Naive thymus-derived CD4-positive, alpha-beta T cell (primary cell): ENCODE results near the gene MCOLN2. TPM values are rescaled to one million over a fixed set of nuclear protein-coding genes. Genes with fewer than 3 reads are reported as not detected.
"Not testable (repeated sequence)": the region's sequence is repeated elsewhere in the genome, so short reads cannot be mapped to it uniquely, and the experiment has no call there.

Experiments
- ATAC-seq: fragments of 150-1000 bp; cut with Tn5 transposase; 2 replicates; pipeline ENCODE4 v1.10.0; 2021; ENCODE audit warnings: mild to moderate bottlenecking, moderate library complexity
- CTCF ChIA-PET: fragments of 350-600 bp; sonication (Branson Sonifier 250); formaldehyde crosslinking; loops from one replicate; lab custom pipeline; 2021; ENCODE audit warnings: antibody characterized with exemption; lab: Charles Lee
- POLR2A ChIA-PET: fragments of 350-600 bp; sonication (Branson Sonifier 250); formaldehyde crosslinking; loops from one replicate; lab custom pipeline; 2021; ENCODE audit warnings: antibody characterized with exemption, inconsistent platforms; lab: Charles Lee
- DNase-seq, 9 donors: peaks; one replicate each; pipeline versions ENCODE4 v3.0.0 to v3.0.0-alpha.2; 2020 to 2022; ENCODE audit warnings: mixed read lengths in 1 of 9
- H3K27ac ChIP-seq: one replicate; pipeline ENCODE4 v1.7.0; 2013; ENCODE audit warnings: mild to moderate bottlenecking, low read depth, low read length, moderate library complexity
- H3K27me3 ChIP-seq, 2 donors: one replicate each; pipeline ENCODE4 v1.7.0; 2013; ENCODE audit warnings: low read length in 2 of 2, mild to moderate bottlenecking in 2 of 2, moderate library complexity in 2 of 2; ENCODE audit not compliant: control insufficient read depth in 2 of 2, insufficient read depth in 2 of 2
- H3K36me3 ChIP-seq, 3 experiments: 1 replicate in 2 of 3; 2 replicates in 1 of 3; pipeline ENCODE4 v1.7.0; 2013; ENCODE audit warnings: low read length in 3 of 3, mild to moderate bottlenecking in 3 of 3, moderate library complexity in 1 of 3; ENCODE audit not compliant: insufficient read depth in 3 of 3, control insufficient read depth in 2 of 3
- H3K4me1 ChIP-seq, 2 donors: one replicate each; pipeline ENCODE4 v1.7.0; 2013; ENCODE audit warnings: low read length in 2 of 2, mild to moderate bottlenecking in 2 of 2, moderate library complexity in 1 of 2; ENCODE audit not compliant: control insufficient read depth in 2 of 2, insufficient read depth in 2 of 2
- H3K4me3 ChIP-seq: 2 replicates; pipeline ENCODE4 v1.7.0; 2013; ENCODE audit warnings: mild to moderate bottlenecking, low read length
- H3K9me3 ChIP-seq, 3 experiments: 1 replicate in 2 of 3; 2 replicates in 1 of 3; pipeline ENCODE4 v1.7.0; 2013; ENCODE audit warnings: low read length in 3 of 3; ENCODE audit not compliant: control insufficient read depth in 2 of 3
- H3K27ac Mint-ChIP-seq, 9 donors: one replicate each; pipeline ENCODE4 v1.8.0; 2020 to 2022; ENCODE audit warnings: mixed read lengths in 9 of 9, mild to moderate bottlenecking in 8 of 9, moderate library complexity in 5 of 9, inconsistent platforms in 2 of 9
- H3K27me3 Mint-ChIP-seq, 5 donors: one replicate each; pipeline ENCODE4 v1.8.0; 2021 to 2022; ENCODE audit warnings: mixed read lengths in 5 of 5, mild to moderate bottlenecking in 1 of 5
- H3K36me3 Mint-ChIP-seq, 5 donors: one replicate each; pipeline ENCODE4 v1.8.0; 2020 to 2022; ENCODE audit warnings: mixed read lengths in 5 of 5, mild to moderate bottlenecking in 3 of 5, inconsistent platforms in 1 of 5
- H3K4me1 Mint-ChIP-seq, 7 donors: one replicate each; pipeline ENCODE4 v1.8.0; 2020 to 2022; ENCODE audit warnings: mixed read lengths in 7 of 7, mild to moderate bottlenecking in 3 of 7, inconsistent platforms in 1 of 7
- H3K4me3 Mint-ChIP-seq, 10 donors: one replicate each; pipeline ENCODE4 v1.8.0; 2020 to 2022; ENCODE audit warnings: mild to moderate bottlenecking in 10 of 10, mixed read lengths in 10 of 10, moderate library complexity in 6 of 10, inconsistent platforms in 2 of 10
- H3K9me3 Mint-ChIP-seq, 11 donors: one replicate each; pipeline ENCODE4 v1.8.0; 2020 to 2022; ENCODE audit warnings: mixed read lengths in 11 of 11, mild to moderate bottlenecking in 4 of 11, inconsistent platforms in 1 of 11, moderate library complexity in 1 of 11
- intact Hi-C, 2 donors: fragments of 100-400 bp; cut with micrococcal nuclease; formaldehyde crosslinking; loops; one replicate each; pipeline ENCODE4 v1.15.1; 2023
- polyA plus RNA-seq, 2 donors: library from polyadenylated mRNA; unstranded; fragments of 300-500 nt; fragmentation: Illumina TruSeq; gene quantifications; one replicate each; pipeline ENCODE4 v1.2.3, GENCODE V29; 2021
- total RNA-seq, 6 experiments: library from RNA in 5 of 6; stranded (reverse) in 5 of 6; gene quantifications; 1 replicate in 5 of 6; 2 replicates in 1 of 6; pipeline ENCODE4 v1.2.3 and lab custom pipeline; 2021 to 2026

The MCOLN2 gene
- total and polyA plus RNA-seq, 7 experiments from 2014 or later = 0.41 to 35.7 (median 3.0) TPM; not detected in 1

DNA sequence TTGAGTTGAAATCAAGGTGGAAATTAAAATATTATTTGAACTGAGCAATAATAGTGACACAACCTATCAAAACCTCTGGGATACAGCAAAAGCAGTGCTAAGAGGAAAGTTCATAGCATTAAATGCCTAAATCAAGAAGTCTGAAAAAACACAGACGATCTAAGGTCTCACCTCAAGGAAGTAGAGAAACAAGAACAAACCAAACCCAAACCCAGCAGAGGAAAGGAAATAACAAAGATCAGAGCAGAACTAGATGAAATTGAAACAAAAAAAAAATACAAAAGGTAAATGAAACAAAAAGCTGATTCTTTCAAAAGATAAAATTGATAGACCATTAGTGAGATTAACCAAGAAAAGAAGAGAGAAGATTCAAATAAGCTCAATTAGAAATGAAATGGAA lies 8.7 kb upstream of the MCOLN2 start:
- peaks cover 10 to 53% (median 18%) of the 10 kb centered on the region in 5 donors for H3K36me3 Mint-ChIP-seq
- intact Hi-C loops, H3K27ac ChIP-seq: not testable (repeated sequence)

GRCh38 chr1:85001742-85002141 lies 4.8 kb upstream of the MCOLN2 start:
- H3K27me3 ChIP-seq = peaks cover 0 to 9% of the 10 kb centered on the region in 2 donors

More for the DNA sequence above, 8.7 kb upstream of the MCOLN2 start:
- DNase-seq = peak in 6 of 9 donors; percentile 2 to 57 (median 35)
- Mint-ChIP-seq H3K4me1 (peaks cover 4 to 20% (median 14%) of the 10 kb centered on the region in 7 donors), H3K9me3 (peaks cover 5 to 58% (median 32%) of the 10 kb centered on the region in 11 donors), H3K4me3 (peak overlapping the region in 7 of 10 donors; percentile 0 to 76 (median 18)), H3K27me3 (peaks cover 5 to 36% (median 21%) of the 10 kb centered on the region in 5 donors), H3K27ac (peak overlapping the region; percentile 5 to 83 (median 53))
- CTCF ChIA-PET, H3K27me3 ChIP-seq, H3K4me1 ChIP-seq, H3K4me3 ChIP-seq, POLR2A ChIA-PET, ATAC-seq, H3K36me3 ChIP-seq: not testable (repeated sequence)
- peaks cover 0 to 12% (median 0%) of the 10 kb centered on the region in 3 experiments for H3K9me3 ChIP-seq

DNA sequence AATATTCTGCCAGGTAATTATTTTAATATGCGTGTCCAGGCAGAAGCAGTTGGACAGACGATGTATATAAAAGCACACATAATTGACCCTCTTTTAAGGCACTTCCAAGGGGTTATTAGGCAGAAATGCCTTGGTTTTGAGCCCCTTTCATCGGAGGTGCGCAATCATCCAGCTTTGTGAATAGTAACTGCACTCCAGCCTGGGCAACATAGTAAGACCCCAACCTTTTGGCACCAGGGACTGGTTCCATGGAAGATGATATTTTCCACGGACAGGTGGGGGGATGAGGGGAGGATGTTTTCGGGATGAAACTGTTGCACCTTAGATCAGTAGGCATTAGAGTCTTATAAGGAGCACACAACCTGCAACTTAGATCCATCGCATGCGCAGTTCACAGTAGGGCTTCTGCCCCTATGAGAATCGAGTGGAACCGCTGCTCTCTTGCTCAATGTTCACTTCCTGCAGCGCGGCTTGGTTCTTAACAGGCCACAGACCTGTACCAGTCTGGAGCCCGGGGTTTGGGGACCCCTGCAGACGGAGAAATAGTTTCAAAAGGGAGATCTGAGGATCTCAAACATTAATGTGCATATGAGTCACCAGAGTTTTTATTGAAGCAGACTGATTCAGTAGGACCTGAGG lies 1.8 kb upstream of the MCOLN2 start:
- Histone ChIP-seq H3K9me3 (no peaks in the 10 kb centered on the region), H3K36me3 (no peaks in the 10 kb centered on the region), H3K4me1 (peaks cover 14 to 17% of the 10 kb centered on the region in 2 donors), H3K27me3 (peaks cover 0 to 13% of the 10 kb centered on the region in 2 donors), H3K27ac (no peak overlapping the region), H3K4me3 (peak overlapping the region; percentile 57)
- H3K4me1 Mint-ChIP-seq = peaks cover 13 to 45% (median 16%) of the 10 kb centered on the region in 7 donors
- ATAC-seq (peak; percentile 62), DNase-seq (peak in 7 of 9 donors; percentile 6 to 51 (median 27))
- H3K36me3 Mint-ChIP-seq = peaks cover 0 to 19% (median 0%) of the 10 kb centered on the region in 5 donors
- peaks cover 0 to 11% (median 5%) of the 10 kb centered on the region in 11 donors for H3K9me3 Mint-ChIP-seq
- CTCF ChIA-PET = interaction anchor here (1.0 kb wide), 1 partner anchor 54 kb away, joined by 4 read pairs; no protein-coding TSS in a partner anchor
- H3K4me3 Mint-ChIP-seq = peak overlapping the region; percentile 65 to 95 (median 86)
- peak overlapping the region in 5 of 9 donors; percentile 50 to 77 (median 71) for H3K27ac Mint-ChIP-seq
- H3K27me3 Mint-ChIP-seq = peaks cover 28 to 48% (median 42%) of the 10 kb centered on the region in 5 donors
- intact Hi-C loops = loop anchor here (1.0 to 10.0 kb wide), 6 partner anchors 29 to 279 kb away; partner anchors contain the start of gene BCL10 (in 1 of the 2)
- POLR2A ChIA-PET = interaction anchor here (0.8 kb wide), 1 partner anchor 203 kb away, joined by 3 read pairs; no protein-coding TSS in a partner anchor

More at GRCh38 chr1:85001742-85002141, 4.8 kb upstream of the MCOLN2 start:
- Mint-ChIP-seq H3K4me3 (no peak overlapping the region), H3K4me1 (peaks cover 13 to 40% (median 26%) of the 10 kb centered on the region in 7 donors), H3K36me3 (peaks cover 5 to 36% (median 12%) of the 10 kb centered on the region in 5 donors), H3K27me3 (peaks cover 28 to 45% (median 38%) of the 10 kb centered on the region in 5 donors), H3K9me3 (peaks cover 4 to 40% (median 21%) of the 10 kb centered on the region in 11 donors), H3K27ac (no peak overlapping the region)
- ChIA-PET CTCF (interaction anchor here (1.5 kb wide), 1 partner anchor 26 kb away, joined by 3 read pairs; no protein-coding TSS in a partner anchor), POLR2A (no interaction called here)
- Histone ChIP-seq H3K9me3 (peaks cover 0 to 9% (median 0%) of the 10 kb centered on the region in 3 experiments), H3K4me3 (no peak overlapping the region), H3K36me3 (no peaks in the 10 kb centered on the region), H3K4me1 (peaks cover 5 to 12% of the 10 kb centered on the region in 2 donors), H3K27ac (no peak overlapping the region)
- intact Hi-C loops = no loop called here
- DNase-seq (no peak), ATAC-seq (no peak)

DNA sequence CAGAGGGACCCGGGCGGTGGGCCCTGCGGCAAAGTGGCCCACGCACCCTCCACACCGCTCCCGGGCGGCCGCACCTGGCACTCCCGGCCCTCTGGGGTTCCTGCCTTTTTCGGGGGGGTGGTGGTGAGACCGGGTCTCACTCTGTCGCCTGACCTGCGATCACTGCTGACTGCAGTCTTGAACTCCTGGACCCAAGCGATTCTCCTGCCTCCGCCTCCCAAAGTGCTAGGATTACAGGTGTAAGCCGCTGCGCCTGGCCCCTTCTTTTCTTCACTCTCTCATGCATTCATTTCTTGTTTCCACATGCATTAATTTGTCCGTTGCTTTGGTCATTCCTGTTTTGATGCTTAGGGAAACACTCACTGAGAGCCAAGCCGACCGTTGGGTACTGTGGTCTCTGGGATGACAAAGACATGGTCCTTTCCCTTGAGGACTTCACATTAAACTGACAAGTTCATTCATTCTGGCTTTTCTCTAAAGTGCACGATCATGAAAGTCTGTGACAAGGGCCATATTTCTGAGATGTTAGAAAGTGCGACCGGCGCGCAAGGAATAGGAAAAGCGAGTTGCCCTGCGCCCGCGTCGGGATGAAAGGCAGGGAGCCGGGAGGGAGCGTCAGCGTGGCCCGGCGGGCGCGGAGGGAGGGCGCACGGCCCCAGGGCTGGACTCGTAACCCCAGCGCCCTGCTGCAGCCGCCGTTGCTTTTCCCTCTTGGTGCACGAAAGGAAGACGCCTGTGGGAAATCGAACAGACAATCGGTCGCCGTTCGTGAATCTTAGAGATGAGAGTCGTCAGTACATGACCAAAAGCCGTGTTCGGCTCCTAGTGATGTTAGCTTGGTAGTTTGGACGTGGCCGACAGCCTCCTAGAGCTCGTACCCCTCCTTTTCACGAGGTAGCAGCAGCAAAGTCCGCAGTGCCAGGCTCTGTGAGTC lies 1.0 kb upstream of the MCOLN2 start:
- ChIA-PET CTCF (interaction anchor here (1.0 kb wide), 1 partner anchor 53 kb away, joined by 4 read pairs; no protein-coding TSS in a partner anchor), POLR2A (interaction anchor here (0.8 kb wide), 1 partner anchor 204 kb away, joined by 3 read pairs; no protein-coding TSS in a partner anchor)
- no peaks in the 10 kb centered on the region for H3K36me3 ChIP-seq
- ATAC-seq (no peak), DNase-seq (peak in 5 of 9 donors; percentile 9 to 19 (median 19))
- intact Hi-C loops = loop anchor here (1.0 to 10.0 kb wide), 13 partner anchors 25 to 423 kb away; partner anchors contain the start of genes BCL10 (in 2 of the 2), SYDE2 (in 2 of the 2), C1orf52 (in 1 of the 2) and CTBS (in 1 of the 2)
- Mint-ChIP-seq H3K27ac (peak overlapping the region in 5 of 9 donors; percentile 43 to 85 (median 57)), H3K27me3 (peaks cover 28 to 53% (median 39%) of the 10 kb centered on the region in 5 donors), H3K36me3 (peaks cover 0 to 17% (median 0%) of the 10 kb centered on the region in 5 donors), H3K4me3 (peak overlapping the region; percentile 78 to 95 (median 86)), H3K4me1 (peaks cover 13 to 51% (median 16%) of the 10 kb centered on the region in 7 donors), H3K9me3 (peaks cover 0 to 4% (median 1%) of the 10 kb centered on the region in 11 donors)
- H3K4me3 ChIP-seq = peak overlapping the region; percentile 57
- no peak overlapping the region for H3K27ac ChIP-seq
- H3K27me3 ChIP-seq = peaks cover 0 to 13% of the 10 kb centered on the region in 2 donors
- no peaks in the 10 kb centered on the region for H3K9me3 ChIP-seq
- peaks cover 17 to 19% of the 10 kb centered on the region in 2 donors for H3K4me1 ChIP-seq

DNA sequence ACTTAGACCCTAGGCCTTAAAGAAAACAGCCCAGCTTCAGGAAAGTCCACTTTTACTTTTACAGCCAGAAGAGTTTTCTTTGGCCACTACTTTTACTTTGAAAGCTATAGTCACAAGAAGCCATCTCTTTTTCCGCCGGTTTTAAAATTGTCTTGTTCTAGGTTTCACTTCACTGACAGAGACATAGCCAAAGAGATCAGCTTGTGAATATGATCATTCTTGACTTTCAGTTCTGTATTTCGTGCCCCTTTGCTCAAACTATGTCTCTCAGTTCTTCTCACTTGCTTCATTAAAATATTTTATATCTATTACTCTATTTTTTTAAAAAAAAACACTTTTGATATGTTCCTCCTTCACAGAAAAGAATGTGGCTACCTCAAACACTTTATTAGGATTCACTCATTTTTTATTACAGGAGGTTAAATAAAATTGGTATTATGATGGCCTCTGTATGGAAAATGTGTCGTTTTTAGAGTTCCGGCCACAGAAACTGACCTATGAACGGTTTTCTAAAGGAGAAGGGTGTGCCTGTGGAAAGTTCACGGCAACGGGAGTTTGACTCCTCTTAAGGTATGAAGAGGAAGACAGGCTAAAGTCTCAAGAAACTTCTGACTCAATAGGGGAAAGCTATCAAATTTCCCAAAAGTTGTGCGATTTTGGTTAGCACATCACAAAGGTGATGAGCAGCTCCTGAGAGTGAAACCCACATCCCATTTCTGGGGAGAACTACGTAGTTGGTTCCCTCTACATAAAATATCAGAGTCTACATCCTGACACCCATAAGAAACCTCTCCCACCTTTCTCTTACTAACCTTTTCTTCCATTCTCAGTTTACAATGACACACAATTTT lies 1.2 kb downstream of the MCOLN2 start:
- POLR2A ChIA-PET = interaction anchor here (1.3 kb wide), 1 partner anchor 50 kb away, joined by 5 read pairs; no protein-coding TSS in a partner anchor

More for the DNA sequence above, 1.2 kb downstream of the MCOLN2 start:
- H3K4me3 ChIP-seq = peak overlapping the region; percentile 38
- no peak for DNase-seq
- H3K9me3 Mint-ChIP-seq = peaks cover 0 to 3% (median 0%) of the 10 kb centered on the region in 11 donors
- H3K4me3 Mint-ChIP-seq = peak overlapping the region; percentile 36 to 95 (median 81)
- H3K27me3 ChIP-seq = peaks cover 0 to 13% of the 10 kb centered on the region in 2 donors
- H3K27me3 Mint-ChIP-seq = peaks cover 24 to 44% (median 28%) of the 10 kb centered on the region in 5 donors
- peaks cover 17 to 36% of the 10 kb centered on the region in 2 donors for H3K4me1 ChIP-seq
- CTCF ChIA-PET = interaction anchor here (1.3 kb wide), 1 partner anchor 51 kb away, joined by 4 read pairs; no protein-coding TSS in a partner anchor
- no peak for ATAC-seq
- H3K27ac Mint-ChIP-seq = peak overlapping the region in 1 of 9 donors; percentile 77
- H3K36me3 ChIP-seq = no peaks in the 10 kb centered on the region
- intact Hi-C loops = loop anchor here (1.0 to 10.0 kb wide), 11 partner anchors 23 to 421 kb away; partner anchors contain the start of genes BCL10 (in 2 of the 2), C1orf52 (in 1 of the 2), CTBS (in 1 of the 2) and MCOLN3 (in 1 of the 2)
- H3K4me1 Mint-ChIP-seq = peaks cover 13 to 59% (median 16%) of the 10 kb centered on the region in 7 donors
- H3K36me3 Mint-ChIP-seq = peaks cover 0 to 21% (median 0%) of the 10 kb centered on the region in 5 donors
- H3K9me3 ChIP-seq = no peaks in the 10 kb centered on the region
- no peak overlapping the region for H3K27ac ChIP-seq
